ENCODE measurements around the gene NINL.
"Not testable (repeated sequence)": the region's sequence is repeated elsewhere in the genome, so short reads cannot be mapped to it uniquely, and the experiment has no call there.

NINL gene

DNA sequence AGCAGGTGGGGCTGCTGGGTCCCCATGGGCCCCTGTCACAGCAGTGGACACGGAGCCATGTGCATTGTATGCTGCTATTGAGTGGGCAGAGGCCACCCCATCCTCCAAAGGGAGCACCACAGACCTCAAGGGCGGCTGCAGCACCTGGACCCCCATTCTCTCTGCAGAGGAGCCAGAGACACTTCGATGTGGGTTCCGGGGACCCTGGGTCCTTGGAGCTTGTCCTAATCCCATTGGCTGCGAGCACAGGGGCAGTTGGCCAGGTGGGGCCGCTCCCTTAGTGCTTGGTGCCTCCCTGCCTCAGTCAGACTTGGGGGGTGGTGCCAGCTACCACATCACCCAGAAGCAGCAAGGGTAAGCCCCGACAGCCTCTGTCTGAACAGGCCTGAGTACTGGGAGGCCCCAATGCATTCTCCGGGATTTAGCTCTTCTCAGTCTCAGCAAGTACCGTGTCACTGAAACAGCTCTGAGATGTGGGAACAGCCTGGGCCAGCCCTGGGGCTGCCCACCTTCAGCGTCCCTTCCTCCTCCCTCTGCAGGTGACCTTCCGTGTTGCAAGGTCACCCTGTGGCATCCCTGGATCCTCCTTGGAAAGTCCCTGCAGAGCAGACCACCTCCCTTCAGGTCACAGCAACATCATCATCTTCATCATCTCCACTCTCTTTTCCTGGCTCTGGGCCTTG lies 104.0 kb downstream of the NINL start:
- no peak for DNase-seq

DNA sequence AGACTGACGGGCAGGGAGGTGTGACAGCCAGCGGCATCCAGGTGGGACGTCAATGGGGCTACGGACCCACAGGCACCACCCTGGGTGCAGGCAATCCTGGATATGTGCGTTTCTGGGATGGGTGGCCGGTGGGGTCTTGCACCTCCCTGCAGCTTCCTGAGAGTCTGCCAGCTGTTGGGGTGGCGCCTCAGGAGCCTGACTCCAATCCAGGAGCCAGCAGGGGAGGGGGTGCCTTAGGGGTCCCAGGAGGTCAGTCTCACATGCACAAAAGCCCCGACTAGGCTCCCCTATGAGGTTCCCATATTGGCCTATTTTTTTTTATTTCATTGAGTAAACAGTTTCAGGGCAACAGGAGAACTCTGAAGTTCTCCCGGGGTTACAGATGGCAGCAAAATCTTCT lies 104.5 kb downstream of the NINL start:
- DNase-seq: no peak

DNA sequence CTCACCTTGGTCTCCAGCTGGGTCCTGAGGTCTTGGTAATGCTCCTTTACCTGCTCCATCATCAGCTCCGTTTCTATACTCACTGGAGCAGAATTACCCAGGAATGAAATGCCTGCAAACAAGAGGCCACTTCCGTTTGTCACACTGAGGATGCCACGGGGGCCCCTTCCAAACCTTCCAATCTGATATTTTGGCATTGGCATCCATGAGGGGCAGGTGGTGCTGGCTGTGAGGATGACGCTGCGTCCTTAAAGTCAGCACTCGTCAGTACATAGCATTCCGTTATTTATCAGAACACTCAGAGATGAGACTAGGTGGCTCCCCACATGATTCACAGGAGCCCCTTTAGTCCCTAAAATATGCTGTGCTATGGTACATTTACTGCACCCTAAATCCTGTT lies 105.2 kb downstream of the NINL start:
- no peak for DNase-seq

DNA sequence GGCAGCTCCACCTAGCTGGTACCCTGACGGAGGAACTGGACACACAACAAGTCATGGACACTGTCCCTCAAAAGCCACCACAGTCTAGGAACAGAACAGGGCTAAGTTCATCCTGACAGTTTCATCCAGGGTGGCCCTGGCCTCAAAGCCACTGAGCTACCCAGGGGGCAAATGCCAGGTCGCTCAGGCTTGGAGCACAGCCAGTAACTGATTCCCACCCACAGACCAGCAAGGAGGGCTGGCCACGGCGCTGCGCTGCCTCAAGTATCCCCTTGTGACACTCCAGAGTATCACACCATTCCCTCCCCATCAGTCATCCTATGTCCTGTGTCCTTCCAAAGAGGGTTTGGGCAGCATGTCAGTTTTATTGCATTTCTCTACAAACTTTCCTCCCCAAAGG lies 105.7 kb downstream of the NINL start:
- no peak for DNase-seq

DNA sequence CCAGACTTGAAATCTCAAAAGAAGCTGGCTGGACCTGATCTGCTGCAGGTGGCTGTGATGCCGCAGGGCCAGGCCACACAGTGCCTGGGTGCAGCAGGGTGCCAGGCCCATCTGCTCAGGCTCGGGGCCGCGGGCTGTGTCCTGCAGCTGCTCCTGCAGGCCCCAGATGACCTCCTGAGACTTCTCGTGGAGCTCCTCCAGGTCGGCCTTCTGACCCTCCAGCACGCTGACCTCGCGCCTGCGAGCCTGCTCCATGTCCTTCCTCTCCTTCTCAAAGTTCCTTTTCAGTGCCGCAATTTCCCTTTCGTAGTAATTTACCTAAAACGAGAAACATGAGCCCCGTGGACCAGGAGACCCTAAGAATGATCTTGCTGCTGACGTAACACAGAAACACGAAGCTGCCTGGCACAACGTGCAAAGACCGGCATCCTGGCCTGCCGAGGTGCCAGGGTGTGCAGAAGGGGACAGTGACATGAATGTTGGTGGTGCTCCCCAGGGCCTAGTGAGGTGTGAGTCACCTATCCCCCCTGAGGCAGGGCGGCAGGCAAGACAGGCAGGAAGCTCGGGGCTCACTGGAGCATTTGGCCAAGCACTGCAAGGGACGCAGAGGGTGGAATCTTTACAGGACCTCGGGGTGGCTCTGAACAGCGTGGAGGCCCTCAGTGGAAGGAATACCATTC lies 106.3 kb downstream of the NINL start:
- no peak for DNase-seq

DNA sequence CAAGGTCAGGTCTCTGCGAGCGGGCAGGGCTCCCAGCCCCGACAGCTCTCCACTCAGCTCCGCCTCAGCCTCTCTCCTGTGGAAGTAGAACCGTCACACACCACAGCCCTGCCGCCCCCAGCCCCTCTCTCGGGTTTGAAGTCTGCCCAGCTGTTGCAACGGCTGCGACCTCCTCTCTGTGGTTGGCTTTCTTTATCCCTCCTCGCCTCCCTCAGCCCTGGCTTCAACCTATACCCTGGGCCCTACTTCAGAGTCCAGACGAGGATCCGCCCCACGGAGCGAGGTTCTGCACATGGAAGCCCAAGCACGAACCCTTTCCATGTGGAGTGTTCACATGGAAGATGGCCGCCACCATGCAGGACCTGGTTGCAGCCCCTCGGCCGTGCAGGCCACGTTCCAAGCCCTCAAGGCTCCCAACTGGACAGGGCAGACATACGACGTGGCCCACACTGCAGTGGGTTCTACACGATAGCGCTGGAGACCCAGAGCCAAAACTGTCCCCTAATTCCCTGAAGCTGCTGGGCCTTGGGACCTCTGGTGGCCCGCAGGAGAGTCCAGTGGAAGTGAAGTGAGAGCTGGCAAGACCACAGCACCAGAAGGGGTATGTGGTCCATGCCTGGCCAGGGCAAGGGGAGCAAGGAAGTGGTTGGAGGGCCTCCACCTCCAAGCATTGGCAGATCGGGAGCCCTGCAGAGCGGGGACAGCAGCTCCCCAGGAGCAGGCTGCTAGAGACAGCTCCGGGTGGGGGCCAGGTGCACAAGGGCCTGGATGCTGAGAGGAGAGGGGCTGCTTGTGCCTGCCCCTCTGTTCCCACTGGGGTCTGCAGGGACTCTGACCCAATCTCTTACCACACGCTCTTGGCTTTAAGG lies 108.1 kb downstream of the NINL start:
- DNase-seq: no peak

DNA sequence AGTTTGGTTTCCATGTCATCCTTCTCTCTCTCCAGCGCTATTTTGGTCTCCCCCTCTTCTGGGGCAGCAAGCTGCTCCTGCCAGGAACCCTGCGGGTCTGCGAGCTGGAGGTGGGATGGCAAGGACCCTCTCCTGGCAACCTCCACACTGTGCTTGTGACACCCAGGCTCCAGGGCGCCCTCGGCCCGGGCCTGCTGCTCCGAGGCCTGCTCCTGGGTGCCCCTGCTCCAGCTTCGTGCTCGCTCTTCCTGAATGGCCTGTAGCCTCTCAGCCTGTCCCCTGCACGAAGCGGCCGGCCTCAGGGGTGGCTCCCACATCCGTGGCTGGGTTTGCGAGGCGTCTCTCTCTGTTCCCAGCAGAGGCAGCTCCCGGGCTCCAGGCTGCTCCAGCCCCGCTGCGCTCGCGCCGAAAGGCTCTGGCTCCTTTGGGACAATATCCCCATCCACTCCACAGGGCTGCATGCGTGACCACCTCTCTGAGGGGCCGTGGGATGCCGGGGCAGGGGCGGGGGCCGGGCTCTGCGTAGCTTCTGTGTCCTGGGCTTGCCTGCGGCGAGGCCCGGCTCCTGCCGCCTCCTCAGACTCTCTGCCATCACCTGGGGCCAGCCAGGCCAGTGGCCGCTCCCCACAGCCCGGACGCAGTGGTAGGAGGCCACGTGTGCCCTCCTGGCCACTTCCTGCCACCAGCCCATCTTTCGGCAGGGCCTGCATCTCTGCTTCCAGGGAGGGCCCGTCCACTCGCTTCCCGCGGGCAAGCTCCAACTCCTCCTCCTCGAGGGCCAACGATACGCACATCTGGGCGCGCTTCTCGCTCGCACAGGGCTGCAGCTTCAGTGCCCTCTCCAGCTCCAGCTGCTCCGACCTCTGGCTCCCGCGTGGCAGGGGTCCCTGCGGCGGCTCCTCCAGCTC lies 109.0 kb downstream of the NINL start:
- DNase-seq: no peak

DNA sequence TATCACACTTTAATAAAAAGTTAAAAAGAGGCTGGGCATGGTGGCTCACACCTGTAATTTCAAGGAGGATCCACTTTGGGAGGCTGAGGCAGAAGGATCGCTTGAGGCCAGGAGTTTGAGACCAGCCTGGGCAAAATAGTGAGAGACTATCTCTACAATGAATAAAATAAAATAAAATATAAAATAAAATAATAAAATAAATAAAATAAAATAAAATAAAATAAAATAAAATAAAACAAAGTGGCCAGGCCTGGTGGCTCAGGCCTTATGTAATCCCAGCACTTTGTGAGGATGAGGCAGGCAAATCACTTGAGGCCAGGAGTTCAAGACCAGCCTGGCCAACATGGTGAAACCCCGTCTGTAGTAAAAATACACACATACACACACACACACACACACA lies 112.0 kb downstream of the NINL start:
- not testable (repeated sequence) for DNase-seq

DNA sequence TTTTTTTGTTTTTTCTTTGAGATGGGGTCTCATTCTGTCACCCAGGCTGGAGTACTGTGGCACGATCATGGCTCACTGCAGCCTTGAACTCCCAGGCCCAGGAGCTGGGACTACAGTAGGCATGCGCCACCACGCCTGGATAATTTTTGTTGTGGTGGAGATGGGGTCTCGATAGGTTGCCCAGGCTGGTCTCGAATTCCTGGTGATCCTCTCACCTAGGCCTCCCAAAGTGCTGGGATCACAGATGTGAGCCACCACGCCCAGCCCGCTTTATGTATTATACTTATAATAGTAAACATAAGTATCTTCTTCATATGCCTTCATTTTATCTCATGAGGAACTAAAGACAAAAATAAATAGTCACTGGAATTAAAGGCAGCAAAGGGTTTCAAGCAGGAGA lies 114.3 kb downstream of the NINL start:
- no peak for DNase-seq

DNA sequence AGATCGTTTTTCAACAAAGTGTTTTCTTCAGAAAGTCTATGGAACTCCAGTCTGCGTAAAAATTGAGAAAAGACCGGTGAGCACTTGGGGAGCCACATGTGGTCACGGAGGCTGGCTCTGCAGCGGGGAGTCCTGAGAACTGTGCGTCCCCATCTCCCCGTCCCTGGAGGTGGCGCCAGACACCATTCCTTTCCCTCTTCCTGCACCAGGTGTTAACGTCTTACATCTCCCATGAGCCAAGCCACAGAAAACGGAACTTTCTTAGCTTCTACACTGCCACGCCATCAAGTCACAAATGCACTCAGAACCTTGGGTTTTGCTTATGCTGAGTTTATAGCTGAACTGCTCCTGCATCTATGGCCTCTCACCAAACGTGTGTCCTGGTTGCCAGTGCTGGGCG lies 115.3 kb downstream of the NINL start:
- DNase-seq: no peak

DNA sequence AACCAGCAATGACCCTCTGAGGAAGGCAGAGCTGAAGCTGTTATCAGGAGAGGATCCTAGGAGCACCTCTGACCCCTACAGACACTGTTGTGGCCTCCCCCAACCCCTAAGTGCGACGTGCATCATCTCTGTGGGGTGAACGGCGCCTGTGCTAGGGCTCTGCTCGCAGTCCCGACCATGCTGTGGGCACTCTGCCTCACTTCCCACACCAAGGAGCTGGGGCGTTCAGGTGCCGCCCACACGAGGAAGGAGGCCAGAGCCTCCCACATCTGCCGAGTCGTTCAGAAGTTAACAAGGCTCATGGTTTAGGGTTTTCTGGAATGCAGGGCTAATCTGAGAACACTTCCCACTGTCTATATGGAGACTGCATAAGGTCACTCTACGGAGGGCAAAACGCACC lies 115.8 kb downstream of the NINL start:
- no peak for DNase-seq

DNA sequence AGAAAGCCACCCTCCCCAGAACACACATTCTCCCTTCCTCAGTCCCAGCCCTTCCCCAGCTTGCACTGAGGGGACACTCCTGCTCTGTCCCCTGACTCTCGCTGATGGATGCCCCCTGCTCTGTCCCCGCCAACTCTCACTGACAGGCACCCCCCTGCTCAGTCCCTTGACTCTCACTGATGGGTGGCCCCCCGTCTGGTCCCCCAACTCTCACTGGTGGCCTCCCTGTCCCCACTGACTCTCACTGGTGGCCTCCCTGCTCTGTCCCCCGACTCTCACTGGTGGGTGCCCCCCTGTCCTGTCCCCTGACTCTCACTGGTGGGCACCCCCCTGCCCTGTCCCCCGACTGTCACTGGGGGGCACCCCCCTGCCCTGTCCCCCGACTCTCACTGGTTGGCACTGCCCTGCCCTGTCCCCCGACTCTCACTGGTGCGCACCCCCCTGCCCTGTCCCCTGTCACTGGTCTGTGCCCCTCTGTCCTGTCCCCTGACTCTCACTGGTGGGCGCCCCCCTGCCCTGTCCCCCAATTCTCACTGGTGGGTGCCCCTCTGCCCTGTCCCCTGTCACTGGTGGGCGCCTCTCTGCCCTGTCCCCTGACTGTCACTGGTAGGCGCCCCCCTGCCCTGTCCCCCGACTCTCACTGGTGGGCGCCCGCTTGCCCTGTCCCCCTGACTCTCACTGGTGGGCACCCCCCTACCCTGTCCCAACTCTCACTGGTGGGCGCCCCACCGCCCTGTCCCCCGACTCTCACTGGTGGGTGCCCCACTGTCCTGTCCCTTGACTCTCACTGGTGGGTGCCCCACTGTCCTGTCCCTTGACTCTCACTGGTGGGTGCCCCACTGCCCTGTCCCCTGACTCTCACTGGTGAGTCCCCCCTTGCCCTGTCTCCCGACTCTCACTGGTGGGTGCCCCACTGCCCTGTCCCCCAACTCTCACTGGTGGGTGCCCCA lies 116.9 kb downstream of the NINL start:
- DNase-seq: no peak

DNA sequence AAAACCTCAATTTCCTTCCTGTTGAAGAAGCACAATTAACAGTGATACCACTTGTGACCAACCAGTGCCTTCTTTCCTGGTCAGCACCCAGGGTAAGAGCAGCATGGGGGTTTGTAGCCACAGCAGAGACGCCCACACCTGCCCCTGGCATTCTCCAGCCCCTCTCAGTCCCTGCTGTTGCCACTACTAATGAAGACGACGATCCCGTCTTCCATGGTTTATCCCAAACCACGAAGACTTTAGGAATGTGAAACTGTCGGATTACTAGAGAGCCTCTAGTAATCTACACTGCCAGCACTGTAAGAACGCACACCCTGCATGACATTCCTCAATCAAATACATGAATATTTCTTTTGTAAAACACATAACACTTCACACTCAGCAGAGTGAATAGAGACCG lies 117.9 kb downstream of the NINL start:
- DNase-seq: no peak

DNA sequence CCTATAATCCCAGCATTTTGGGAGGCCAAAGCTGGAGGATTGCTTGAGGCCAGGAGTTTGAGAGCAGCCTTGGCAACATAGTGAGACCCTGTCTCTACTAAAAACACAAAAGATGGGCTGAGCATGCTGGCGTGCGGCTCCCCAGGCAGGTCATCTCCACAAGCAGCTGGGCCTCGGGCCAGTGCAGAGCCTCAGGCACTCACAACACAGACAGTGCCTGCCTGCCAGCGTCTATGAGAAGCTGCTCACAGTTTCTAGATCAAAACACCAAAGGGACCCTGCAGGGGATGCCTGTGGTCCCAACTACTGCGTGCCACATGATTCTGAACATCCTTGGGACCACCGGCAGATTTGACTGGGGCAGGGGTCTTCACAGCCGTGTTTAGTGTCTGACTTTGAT lies 118.5 kb downstream of the NINL start:
- DNase-seq: no peak

DNA sequence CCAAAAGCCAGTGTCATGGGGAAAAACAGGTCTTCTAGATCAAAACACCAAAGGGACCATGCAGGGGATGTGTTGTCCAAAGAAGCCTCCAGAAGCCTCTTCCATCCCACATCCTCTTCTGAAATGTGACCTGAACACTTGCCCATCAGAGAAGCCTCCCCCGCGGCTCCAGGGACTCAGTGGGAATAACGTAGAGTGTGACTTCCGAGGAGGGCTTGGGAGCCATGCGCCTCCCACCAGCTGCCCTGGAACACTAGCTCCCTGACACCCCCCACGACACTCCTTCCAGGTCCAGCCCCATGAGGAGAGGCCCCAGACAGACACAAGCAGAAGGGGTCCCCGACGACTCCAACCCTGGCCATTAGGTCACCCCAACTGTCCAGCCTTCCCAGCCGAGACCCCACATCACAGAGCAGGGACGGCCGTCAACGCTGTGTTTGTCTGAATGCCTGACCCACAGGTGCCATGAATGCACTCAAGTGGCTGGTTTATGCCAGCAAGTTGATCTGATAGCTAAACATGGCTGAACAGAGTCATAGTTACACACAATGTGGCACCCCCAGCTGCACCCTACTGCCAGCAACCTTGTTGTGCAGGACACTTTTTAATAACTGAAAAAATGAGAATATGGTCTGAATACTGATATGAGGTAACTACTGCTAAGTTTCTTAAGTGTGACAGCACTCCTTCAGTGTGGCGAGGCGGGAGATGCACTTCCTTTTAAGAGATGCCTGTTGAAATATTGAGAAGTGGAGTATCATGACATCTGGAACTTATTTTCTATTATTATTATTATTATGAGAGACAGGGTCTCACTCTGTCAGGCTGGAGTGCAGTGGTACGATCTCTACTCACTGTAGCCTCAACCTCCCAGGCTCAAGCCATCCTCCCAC lies 119.8 kb downstream of the NINL start:
- no peak for DNase-seq

DNA sequence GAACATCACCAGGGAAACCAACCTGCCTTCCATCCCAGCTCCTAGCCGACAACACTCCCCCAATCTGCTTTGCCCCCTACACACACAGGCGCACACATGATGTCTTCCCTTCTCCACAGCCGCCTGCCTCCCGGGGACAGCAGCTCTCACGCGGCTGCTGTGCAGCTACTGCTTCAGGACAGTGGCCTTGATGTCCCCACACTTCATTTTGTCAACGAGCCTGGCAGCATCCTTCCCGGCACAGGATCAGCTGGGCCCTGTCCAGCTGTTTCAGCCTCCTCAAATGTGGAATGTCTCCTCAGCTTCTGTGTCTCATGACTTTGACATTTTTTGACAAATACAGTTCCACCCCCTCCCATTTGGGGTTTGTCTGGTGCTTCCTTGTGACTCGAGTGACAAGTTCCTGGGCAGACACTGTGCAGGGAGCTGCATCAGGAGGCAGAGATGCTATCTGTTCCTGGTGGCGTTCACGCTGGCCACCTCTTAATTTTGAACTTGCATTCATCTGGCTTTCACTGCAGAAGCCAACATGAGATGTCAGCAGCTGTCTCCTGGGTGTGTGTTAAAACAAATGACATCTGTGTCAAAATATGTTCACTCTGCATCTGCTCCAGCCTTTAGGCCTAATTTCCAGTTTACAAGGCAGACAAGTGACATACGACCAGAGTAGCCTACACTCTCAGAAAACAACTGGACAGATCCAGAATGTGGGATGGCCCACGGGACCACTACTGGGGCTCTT lies 120.7 kb downstream of the NINL start:
- no peak for DNase-seq

DNA sequence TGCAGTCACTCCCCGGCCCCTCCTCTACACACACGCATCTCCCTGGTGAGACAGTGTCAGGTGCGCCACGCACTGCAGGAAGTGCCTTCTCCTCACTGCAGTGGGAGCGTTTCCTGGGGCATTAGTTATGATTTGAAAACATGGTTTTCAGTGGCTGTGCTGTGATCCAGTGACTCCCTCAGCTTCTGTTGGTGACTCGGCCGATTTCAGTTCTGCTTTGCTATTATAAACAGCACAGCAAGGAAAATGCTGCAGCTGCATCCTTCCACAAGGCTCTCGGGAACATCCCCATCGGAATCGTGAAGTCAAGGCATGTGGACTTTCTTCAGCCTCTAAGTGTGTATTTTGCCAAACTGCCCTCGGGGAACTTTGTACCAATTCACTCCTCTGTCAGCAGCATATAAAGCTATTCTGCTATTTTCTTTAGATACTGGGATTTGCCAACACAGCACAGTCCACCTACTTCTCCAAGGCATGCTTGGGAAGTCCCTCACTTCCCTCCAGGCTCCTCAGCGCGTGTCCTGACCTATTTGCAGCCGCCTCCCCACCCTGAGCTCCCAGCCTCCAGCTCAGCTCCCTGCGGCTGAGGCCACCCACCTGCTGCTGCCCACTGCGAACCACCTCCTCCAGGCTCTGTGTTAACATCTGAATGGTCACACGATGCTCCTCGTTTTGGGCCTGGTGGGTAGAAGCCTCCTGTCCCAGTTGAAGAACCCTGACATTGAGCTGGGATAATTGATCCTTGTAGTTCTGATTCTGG lies 123.4 kb downstream of the NINL start:
- DNase-seq: no peak

DNA sequence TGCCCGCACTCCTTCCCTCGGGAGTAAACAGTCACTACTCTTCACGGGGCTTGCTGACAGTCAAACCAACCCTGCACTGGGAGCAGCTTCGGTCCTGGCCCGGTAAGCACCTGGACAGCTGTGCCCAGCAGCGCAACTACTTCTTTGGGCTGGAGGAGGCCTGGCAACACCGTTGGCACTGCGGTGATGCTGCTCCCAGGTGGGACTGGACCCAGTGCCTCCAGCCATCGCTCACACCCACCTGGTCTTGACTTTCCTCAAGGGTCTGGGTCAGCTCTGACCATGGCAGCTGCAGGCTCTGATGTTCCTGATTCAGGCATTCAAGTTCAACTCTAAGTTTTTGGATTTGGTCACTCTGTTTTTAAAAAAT lies 124.1 kb downstream of the NINL start:
- no peak for DNase-seq
